HL-60/S4 (cell line): ENCODE measurements around the gene WIPI1.

Experiments
- in situ Hi-C: fragments of 300-500 bp; cut with MboI; formaldehyde crosslinking; loops from 2 replicates; pipeline ENCODE4 v1.14.3; 2022; ENCODE audit warnings: low sequenced_read_pairs

Gene WIPI1

DNA sequence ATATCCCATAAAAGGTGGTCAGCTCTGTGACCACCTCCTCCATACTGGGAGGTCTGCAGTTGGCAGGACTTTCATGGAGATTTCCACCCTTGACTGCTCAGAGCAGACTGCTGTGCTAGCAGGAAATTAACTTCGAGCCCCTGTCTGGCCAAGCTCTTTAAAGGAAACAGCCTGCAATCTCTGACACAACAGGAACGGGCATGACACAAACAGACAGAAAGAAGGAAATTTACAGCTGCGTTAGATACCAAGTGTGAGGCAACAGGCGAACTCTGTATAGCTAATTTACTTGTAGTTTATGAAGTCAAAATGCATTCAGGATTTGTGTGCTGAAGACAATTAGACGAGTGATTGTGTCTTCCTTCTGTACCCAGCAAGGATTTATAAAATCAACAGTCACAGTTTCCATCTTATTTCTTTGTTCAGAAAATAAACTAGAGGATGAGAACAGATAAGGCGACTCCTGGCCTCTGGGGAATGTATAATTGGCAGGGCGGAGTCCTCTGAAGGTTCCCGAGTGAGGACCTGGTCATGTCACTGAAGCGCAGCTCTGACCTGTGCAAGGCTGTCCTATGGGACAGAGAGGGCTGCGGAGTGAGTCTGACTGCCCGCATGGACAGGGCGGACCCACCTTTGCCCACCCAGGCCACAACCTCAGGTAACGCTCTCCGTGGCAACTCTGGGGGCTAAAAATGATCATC lies 16.1 kb downstream of the WIPI1 start:
- in situ Hi-C loops, result no loop called here

DNA sequence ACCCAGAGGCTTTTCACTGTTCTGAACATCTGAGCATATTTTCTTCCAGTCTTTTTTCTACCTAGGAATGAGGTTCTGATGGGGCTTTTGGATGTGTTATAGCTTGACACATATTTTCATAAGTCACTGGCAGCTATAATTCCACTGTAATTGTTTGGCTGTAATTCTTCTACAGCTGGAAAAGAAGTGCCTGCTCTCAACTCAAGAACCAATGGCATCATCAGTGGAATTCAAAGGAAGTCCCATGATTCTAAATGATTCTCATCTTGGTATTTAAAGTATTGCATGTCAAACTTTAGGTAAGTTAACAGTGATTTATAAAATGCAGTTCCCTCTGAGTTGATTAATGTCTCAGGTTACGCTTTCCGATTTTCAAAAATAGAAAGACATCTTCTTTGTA lies 16.8 kb downstream of the WIPI1 start:
- in situ Hi-C loops, result no loop called here

DNA sequence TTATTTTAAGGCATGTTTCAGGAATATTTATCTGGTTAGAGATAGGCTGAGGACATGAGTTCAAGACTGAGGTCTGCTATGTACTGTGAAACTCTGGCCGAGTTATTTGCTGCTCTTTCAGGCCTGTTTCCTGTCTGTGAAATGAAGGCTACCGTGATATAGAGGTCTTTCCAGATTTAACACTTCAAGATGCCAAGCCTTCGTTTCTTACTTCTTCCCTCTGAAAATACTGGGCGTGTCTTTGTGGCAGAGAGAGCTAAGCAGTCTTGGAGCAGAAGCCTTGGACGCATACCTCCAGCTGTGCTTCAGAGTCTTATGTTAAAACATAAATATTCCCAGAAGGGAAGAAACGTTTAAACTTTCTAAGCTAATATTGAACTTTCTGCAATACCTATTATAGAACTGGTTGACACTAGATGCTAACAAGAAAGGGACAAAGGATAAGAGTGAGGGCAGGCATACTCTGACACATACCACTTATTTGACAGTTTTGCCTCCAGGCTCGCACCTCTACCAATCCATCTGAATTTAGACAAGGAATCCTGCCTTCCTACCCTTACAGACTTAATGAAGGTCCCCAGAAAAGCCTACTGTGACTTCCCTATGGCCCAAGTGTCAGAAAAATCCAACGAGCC lies 17.5 kb downstream of the WIPI1 start:
- in situ Hi-C loops, result loop anchor here (10.0 kb wide), 1 partner anchor 175 kb away; no protein-coding TSS in a partner anchor

DNA sequence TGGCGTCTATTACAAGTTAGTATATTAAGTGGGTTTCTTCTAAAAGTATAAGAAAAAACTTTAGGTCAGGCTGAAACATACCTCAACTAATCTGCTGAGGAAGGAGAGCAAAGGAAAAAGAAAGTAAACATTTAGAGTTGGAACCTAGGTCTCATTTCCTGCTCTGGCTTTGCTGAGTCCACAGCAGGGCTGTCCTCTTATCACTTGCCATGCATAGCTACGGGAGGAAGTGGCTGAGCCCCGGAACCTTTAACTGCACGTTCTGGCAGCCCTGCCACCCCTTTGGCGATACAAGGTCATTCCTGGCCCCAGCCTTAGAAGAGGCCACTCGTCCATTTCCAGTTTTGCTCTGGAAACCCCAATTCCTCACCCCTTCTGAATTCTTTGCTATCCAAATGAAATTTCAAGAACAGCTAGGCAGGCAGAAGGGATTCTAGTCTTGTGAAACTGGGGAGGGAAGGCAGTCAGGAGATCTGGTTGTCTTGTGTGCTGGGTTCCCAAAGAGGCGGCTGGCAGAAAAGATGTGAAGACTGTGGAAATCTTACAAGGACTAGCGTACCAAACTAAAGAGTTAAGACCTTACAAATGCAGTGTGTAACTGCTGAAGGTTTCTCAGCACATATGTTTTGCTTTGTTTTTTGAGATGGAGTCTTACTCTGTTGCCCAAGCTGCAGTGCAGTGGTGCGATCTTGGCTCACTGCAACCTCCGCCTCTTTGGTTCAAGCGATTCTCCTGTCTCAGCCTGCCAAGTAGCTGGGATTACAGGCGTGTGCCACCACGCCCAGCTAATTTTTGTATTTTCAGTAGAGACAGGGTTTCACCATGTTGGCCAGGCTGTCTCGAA lies 19.1 kb downstream of the WIPI1 start:
- in situ Hi-C loops, result loop anchor here (10.0 kb wide), 1 partner anchor 173 kb away; no protein-coding TSS in a partner anchor

DNA sequence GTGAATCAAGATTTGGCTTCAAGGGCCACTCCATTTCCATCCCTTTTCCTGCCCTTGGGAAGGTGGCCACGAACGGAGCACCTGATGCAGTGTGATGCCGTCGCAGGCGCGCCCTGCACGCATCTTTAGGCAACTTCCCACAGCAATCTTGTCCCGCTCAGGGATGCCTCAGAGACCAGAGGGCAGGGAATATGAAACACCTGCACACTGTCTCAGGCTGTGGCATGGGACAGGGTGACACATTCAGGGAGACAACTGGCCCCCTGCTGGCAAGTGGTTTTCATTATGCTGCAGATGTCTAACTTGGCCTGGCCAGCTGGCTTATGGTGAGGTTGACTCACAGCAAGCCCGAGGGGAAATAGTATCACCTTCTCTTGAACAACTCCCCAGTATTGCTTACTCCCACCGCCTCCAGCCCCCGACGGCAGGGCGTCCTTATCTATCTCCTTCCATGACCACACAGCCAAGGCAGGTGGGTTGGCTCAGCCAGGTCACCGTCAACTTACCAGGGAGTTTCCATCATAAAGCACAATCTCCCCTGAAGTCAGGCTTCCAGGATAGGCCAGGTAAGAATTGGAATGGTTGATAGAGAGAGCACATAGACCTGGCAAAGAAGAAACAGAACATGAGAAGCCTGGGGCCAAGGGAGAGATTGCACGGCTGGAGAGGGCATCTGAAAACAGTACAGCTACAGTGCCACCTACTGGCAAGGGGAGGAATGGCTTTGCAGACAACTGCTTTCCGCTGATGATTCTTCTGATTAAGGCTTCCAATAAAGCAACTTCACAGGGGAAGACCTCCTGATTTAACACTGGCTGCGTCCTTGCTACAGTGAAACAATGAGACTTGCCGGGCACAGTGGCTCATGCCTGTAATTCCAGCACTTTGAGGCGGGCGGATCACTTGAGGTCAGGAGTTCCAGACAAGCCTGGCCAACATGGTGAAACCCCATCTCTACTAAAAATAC lies 21.1 kb downstream of the WIPI1 start:
- in situ Hi-C loops, result loop anchor here (10.0 kb wide), 1 partner anchor 171 kb away; no protein-coding TSS in a partner anchor

DNA sequence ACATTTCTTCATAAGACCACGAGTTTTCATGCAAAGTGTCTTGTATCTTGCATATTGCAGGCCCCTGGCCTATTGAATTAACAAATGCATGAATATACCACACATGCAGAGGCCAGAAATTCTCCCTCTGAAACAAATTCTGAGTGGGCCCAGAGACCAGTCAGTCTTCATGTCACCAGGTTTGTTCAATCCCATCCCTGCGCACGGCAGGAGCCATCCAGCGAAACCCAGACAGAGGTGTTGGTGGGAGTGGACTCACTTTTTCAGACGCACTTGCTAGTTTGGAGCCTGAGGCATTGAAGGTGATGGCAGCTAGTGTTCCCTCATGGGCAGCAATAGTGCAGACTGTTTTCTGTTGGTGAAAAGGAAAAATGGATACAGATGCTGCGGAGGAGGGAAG lies 21.9 kb downstream of the WIPI1 start:
- in situ Hi-C loops, result loop anchor here (10.0 kb wide), 1 partner anchor 171 kb away; no protein-coding TSS in a partner anchor

DNA sequence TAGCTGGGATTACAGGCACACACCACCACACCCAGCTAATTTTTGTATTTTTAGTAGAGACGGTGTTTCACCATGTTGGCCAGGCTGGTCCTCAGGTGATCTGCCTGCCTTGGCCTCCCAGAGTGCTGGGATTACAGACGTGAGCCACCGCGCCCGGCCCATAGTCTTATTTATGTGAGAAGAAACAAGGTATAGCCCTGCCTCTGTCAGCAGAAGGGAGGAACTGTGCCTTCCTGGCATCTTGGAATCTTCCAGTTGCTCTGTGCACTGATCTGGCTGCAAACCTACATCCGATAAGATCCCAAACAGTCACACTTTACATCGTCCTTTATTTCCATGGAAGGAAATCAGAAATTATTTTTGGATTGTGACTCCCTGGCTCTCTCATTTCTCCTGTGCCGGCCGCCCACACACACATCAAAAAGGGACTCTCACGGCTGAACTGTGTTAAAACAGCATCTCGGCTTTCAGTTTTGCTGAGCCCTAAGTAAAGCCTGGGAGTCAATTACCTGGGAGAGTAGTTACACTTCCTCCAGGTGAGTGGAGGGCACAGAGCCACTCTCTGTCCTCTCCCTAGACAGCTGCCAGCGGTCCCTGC lies 23.3 kb downstream of the WIPI1 start:
- in situ Hi-C loops, result loop anchor here (10.0 kb wide), 1 partner anchor 169 kb away; no protein-coding TSS in a partner anchor

DNA sequence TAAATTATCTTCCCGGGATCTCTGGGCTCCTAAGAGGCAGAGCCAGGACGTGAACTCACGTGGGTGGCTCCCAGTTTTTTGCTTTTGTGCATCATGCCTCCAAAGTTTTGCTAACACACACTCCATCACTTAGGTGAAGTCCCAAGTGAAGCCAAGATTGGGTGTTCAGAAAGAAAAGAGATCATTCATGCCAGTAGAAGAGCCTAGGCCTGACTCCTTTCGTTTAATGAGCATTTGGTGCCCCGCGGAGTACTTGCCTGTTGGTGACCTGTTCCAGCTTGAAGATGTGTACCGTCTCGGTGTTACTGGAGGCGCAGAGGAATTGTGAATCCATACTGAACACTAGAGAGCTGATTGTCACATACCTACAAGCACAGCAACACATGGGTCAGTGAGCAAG lies 24.1 kb downstream of the WIPI1 start:
- in situ Hi-C loops, result loop anchor here (10.0 kb wide), 1 partner anchor 168 kb away; no protein-coding TSS in a partner anchor

DNA sequence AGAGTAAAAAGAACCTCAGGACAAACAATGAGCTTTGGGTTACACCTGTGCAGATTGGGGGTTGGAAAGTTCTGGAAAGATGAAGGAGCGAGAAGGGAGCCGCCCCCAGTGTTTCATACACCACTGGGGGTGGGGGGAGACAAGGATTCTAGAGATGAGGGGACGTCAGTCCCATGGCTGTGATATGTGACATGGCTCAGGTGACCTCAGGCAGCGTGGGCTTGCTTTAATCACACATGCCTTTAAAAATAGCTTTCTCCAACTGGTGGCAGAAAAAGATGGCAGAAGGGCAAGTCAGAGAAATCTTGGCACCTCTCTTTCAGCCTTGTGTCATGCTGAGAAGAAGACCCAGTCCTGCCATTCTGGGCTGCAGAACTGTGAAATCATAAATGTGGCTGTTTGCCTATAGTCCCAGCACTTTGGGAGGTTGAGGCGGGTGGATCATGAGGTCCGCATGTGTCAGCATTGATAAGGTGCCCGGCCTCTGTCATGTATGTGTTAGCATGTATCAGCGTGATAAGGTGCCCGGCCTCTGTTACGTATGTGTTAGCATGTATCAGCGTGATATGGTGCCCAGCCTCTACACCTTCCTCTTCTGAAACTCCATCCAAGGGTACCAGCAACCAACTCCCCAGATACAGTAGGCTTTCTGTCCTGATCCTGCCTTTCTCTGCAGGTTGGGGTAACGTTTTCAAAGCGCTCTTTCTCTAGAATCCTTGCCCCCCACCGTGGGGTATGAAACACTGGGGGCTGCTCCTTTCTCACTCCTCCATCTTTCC lies 25.0 kb downstream of the WIPI1 start:
- in situ Hi-C loops, result loop anchor here (10.0 kb wide), 1 partner anchor 167 kb away; no protein-coding TSS in a partner anchor

DNA sequence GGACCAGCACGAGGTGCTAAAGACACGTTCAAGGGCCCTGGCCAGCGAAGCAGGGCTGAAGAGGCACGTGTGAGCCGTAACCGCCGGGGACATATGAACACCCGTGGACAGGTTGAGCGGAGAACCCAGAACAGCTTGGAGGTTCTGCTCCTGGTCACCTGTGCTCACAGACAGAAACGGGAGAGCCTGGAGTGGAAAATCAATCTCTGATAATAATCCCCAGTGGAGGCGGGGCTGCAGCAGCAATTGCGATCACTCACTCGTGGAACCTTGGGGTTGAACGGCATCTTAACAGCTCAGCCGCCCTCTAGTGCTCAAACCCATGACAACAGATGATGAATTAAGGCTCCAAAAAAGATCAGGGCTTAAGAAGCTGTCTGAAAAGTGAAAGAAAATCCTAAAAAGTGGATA lies 25.6 kb downstream of the WIPI1 start:
- in situ Hi-C loops, result loop anchor here (10.0 kb wide), 1 partner anchor 167 kb away; no protein-coding TSS in a partner anchor

DNA sequence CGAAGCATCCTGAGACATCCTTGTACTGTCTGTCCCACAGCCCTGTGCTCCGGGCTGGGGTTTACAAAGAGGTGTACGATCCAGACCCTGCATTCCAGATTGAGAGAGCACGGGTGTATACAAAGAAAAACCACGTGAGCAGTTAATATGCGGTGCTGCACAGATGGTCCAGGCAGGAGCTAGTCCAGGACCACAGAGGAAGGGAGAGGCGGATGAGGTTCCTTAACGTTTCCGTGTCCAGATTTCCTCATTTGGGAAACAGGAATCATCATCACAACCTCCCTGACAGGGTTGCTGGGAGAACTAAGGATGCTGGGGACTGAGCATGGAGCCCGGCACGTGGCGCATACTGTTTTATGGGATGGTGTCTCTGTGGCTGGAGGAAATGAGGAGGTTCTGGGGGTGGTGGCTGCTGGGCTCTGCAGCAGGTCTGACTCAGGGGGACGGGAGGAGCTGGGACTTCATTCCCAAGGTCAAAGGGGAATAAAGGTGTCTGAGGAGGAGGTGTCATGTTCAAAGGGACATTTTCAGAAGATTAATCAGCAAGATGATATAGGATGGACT lies 26.2 kb downstream of the WIPI1 start:
- in situ Hi-C loops, result loop anchor here (10.0 kb wide), 1 partner anchor 166 kb away; no protein-coding TSS in a partner anchor

DNA sequence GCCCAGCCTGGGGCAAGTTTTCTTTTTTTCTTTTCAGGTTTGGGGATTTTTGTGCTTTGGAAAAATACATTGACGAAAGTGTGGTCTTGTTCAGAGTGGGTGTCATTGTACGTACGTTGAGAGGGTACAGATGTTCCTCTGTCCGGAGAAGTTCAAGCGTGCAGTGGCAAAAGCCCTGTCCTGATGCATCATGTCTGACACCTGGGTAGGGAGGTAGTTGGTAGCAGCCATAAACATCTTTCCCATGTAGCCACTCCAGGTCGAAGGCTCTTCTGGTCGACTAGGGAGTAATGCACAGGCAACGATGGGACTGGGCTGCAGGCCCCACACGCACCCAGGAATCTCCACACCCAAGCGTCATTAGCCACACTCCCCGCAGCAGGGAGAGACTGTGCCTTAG lies 27.4 kb downstream of the WIPI1 start:
- in situ Hi-C loops, result loop anchor here (10.0 kb wide), 1 partner anchor 165 kb away; no protein-coding TSS in a partner anchor

DNA sequence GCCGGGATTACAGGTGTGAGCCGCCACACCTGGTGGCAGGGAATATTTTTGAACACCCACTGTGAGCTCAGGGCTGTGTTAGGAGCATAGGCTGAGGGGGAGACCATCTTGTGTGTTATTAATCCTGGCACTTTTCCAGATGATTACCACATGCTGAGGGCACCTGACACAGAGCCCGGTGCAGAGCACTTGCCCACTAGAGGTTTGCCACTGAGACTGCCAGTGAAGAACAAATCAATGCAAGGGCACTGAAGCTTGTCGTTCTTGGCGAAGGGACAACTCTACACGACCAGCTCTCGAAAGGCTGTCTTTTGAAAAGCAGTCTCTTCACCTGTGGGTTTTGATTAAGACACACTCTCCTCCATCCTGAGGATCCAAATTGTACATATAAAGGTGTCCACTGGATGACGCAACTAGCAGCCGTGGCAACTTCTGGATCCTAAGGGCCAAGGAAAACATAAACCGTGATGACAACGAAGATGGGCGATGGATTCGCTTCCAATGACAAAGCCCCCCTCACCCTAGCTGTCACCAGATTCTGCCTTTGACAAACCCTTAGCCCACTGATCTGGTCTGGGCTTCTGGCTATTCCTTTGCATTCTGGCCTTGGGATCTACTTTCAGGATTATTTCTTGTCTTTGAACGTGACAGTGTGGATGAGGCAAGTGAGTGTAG lies 28.7 kb downstream of the WIPI1 start:
- in situ Hi-C loops, result no loop called here

DNA sequence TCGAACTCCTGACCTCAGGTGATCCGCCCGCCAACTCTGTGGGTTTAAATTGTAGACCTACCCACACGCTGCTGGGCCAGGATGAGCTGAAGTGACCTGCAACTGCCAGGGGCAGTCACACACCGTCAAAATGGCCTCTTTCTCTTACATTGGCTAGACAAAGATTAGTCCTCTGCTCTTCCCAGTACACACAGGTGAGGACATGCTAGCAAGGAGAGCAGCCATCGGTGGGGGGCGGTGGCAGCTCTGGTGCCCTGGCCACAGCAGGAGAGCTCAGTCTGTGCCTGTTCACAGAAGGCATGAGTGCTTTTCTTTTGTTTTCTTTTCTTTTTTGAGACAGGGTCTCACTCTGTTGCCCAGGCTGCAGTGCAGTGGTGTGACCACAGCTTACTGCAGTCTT lies 29.7 kb downstream of the WIPI1 start:
- in situ Hi-C loops, result no loop called here

DNA sequence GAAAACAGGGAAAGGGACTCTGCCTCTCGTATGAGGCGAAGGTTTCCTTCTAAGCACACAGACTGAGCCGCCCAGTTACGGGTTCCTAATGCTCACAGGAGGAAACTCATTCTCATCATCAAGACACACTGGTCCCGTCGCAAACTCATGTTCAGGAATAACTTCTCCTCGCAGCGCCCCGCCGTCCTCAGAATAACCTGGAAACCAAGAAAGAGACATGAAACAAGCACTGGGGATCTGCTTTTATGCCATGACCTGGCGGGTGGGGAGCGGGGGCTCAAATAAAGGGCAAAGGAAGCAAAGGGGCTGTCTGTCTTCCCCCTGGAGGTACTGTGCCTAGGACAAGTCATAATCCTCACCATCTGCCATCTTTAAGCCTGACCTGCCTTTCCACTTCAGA lies 31.3 kb downstream of the WIPI1 start:
- in situ Hi-C loops, result no loop called here

DNA sequence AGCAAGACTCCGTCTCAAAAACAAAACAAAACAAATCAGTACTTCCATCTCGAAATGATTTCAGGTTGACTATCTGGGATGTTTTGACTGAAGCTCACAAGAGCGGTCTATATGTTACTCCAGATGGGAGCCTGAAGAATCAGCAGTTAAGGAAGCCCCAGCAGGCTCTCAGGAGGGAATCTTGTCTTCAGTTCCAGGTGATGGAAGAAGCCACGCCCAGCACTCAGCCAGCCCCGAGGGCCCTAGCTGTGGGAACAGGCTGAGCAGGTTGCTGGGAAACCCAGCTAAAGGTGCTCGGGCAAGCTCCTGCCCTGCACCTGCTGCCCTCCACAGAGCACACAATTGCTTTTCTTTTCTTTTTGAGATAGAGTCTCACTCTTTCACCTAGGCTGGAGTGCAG lies 32.4 kb downstream of the WIPI1 start:
- in situ Hi-C loops, result no loop called here

DNA sequence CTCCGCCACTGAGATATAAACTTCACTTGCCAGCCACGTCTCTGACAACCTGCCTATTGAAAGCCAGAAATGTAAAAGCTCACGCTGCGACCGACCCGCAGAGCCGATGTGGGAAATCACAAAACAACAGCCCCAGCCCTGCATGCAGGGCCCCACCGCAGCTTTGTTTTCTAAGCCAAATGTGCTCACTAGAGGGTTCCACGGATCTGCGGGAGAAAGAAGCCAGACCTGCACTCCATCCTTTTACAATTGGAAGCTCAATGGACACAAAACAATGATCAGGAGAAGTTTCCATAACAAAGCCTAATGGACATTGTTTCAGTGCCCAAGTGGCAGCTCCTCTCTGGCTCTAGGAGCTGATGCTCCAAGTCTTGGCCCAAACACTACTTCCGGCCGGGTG lies 33.1 kb downstream of the WIPI1 start:
- in situ Hi-C loops, result no loop called here

DNA sequence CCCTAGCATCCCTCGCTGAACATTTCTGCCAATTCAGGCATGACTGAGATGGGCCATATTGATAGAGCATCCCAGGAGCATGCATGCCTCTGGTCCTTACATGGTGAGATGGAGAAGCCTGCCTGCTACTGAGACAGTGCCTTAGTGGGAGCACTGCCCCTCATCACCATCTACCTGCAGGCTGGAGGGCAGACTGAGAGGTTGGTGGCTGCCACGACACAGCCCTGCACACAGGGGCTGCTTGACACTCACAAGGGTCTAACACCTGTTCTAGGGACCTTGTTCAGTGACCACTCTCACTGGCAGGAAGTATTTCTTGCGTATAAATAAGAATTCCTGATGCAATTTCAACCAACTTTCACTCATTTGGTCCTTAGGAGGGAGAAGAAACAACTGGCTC lies 34.0 kb downstream of the WIPI1 start:
- in situ Hi-C loops, result no loop called here
